ENCODE results near the gene E2F2.
A peak's percentile ranks its signal among the peaks of the same experiment; 100 is the strongest.
"Not testable (repeated sequence)": the region's sequence is repeated elsewhere in the genome, so short reads cannot be mapped to it uniquely, and the experiment has no call there.

The E2F2 gene

DNA sequence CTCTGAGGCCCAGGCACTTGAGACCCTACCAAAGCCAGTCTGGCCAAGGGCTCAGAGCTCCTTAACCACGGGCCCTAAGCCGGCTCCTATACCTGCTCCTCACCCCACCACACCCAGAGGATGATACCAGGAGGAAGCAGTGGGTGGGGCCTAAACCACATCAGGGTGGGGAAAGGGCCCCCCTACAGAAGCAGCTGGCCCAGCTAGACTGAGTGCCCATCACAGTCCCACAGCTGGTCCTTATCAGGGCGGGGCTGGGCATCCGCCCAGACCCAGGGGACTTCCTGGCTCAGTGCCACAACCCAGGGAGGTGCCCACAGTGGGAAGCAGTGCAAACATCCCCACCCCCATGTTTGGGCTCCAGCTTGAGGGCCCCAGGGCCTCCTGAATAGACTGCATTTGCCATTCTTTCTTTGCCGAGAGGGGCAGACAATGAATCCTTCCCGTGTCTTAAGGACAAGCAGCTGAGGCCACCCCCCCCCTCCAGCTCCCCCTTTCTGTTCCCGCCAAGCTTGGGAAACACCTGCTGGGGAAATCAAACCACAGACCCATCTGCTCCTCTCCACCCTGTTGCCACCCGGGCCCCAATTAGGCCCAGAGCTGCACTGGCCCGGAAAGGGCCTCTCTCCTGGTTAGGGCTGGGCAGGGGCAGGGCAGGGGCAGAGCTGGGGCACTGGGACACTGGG, 6.2 kb downstream of the E2F2 start:
- DNase-seq (ENCODE audit: low spot score) = no peak

- no peak for DNase-seq (ENCODE audit: low spot score)
These were observed 6.9 kb downstream of the E2F2 start for GRCh38 chr1:23524163-23524562.

DNA sequence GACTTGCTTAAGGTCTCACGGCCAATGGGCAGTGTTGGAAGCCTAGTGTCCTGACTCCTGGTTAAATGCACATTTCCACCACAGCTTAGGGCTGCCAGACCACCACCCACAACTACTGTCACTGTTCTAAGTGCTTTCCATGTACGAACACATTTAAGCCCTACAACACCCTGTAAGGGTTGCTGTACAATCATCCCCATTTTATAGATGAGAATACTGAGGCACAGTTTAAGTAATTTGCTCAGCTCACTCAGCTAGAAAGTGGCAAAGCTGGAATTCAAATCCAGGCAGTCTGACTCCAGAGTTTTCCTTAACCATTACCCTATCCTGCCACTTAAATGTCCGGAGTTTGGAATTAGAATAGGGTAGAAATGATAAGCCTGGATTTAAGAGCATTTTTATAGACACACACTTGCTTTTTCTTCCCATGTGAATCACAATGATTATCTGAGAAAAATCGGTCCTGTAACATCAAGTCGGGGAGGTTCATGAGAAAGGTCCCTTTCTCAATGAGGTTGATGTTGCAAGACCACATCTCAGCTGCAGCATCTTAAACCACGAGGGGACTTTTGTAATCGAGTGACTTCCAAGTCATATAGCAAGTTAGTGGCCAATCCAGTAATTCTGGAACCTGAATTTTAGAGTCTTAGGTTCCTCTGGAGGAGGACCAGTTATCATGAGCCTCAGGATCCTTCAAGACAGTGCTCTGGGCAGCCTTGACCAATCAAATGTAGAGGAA, 8.6 kb downstream of the E2F2 start:
- no peak for DNase-seq (ENCODE audit: low spot score)

DNA sequence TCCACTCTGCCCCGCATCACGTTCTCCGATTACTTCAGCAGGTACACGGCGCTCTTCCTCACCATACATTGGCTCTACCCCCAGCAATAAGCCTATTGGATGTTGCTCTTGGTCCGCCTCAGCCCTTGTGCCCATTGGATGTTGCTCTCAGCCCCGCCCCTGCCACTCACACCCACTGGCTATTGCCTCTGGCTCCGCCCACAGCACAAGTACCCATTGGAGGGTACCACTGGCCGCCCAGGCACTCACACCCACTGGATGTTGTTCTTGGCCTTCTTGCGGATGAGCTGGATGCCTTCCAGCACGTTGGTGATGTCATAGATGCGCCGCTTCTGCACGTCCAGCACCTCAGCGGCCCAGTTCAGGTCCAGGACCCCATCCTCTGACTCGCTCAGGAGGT, 9.4 kb downstream of the E2F2 start:
- DNase-seq (ENCODE audit: low spot score) = no peak

GRCh38 chr1:23517581-23517980, 13.5 kb downstream of the E2F2 start:
- no peak for DNase-seq (ENCODE audit: low spot score)

- no peak for DNase-seq (ENCODE audit: low spot score)
These were observed 15.1 kb downstream of the E2F2 start for GRCh38 chr1:23515905-23516304.

DNA sequence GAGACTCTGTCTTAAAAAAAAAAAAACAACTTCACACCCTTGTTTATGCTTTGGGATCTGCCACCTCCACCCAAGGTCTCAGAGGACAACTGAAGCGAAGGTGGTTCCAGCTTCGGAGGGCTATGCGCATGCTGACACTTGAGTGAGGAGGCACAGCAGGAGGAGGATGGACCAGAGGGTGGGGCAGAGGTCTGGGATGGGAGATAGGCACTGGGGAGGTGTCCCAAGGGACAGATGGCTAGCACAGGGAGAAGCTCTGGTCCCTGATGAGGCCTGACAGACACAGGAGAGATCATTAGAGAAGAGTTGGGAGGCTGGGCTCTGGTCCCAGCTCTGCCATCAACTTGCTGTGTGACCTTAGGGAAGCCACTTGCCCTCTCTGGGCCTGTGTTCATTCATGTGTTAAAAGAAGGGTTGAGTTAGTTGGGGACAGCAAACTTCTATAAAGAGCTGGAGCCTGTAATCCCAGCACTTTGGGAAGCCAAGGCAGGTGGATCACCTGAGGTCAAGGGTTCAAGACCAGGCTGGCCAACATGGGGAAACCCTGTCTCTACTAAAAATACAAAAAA, 16.8 kb downstream of the E2F2 start:
- DNase-seq (ENCODE audit: low spot score) = no peak

GRCh38 chr1:23509896-23510295, 21.1 kb downstream of the E2F2 start:
- no peak for DNase-seq (ENCODE audit: low spot score)

GRCh38 chr1:23506376-23507107, 24.5 kb downstream of the E2F2 start:
- DNase-seq (ENCODE audit: low spot score) = no peak

DNA sequence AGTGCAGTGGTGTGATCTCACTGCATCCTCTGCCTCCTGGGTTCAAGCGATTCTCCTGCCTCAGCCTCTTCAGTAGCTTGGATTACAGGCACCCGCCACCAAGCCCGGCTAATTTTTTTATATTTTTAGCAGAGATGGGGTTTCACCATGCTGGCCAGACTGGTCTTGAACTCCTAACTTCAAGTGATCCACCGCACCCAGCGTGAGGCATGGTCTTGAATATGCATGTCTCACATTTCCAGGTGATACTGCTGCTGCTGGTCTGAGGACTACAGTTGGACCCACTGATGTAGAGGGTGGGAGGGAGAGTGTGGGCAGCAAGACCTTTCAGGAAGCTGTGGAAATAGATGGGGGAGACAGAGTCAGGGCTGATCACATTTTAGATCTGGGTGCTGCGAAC, 25.2 kb downstream of the E2F2 start:
- DNase-seq (ENCODE audit: low spot score) = no peak

DNA sequence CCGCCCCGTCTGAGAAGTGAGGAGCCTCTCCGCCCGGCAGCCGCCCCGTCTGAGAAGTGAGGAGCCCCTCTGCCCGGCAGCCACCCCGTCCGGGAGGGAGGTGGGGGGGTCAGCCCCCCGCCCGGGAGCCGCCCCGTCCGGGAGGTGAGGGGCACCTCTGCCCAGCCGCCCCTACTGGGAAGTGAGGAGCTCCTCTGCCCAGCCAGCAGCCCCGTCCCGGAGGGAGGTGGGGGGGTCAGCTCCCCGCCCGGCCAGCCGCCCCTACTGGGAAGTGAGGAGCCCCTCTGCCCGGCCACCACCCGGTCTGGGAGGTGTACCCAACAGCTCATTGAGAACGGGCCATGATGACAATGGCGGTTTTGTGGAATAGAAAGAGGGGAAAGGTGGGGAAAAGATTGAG, 26.9 kb downstream of the E2F2 start:
- DNase-seq (ENCODE audit: low spot score) = not testable (repeated sequence)

DNA sequence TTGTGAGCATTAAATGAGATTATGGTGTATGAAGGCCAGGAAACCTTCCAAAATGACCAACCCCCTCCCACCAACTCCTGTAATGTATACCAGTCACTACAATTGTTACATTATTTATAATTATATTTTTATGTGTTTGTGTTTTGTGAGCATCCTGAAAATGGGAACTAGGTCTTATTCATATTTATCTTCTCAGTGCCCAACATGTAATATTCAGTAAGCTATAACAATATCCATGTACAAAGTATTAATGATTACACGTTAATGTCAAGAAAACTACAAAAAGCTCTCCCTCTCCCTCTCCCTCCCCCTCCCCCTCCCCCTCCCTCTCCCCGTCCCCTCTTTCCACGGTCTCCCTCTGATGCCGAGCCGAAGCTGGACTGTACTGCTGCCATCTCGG, 28.1 kb downstream of the E2F2 start:
- no peak for DNase-seq (ENCODE audit: low spot score)

DNA sequence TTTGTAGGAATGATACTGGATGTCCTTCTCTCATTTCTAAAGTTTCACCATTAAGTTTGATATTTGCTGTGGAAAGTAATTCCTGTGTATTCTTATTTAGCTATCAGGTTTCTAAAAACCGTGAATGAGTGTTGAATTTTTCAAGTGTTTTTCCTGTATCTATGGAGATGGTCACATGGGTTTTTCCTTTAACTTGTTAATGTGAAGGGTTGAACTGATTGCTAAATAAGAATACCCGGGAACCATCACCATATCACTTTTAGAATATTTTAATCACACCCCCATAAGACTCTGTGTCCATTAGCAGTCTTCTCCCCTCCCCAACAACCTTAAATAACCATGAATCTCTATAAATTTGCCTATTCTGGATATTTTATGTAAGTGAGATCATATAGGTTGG, 30.6 kb downstream of the E2F2 start:
- no peak for DNase-seq (ENCODE audit: low spot score)

- no peak for DNase-seq (ENCODE audit: low spot score)
These were observed 33.1 kb downstream of the E2F2 start for GRCh38 chr1:23497777-23498439.

DNA sequence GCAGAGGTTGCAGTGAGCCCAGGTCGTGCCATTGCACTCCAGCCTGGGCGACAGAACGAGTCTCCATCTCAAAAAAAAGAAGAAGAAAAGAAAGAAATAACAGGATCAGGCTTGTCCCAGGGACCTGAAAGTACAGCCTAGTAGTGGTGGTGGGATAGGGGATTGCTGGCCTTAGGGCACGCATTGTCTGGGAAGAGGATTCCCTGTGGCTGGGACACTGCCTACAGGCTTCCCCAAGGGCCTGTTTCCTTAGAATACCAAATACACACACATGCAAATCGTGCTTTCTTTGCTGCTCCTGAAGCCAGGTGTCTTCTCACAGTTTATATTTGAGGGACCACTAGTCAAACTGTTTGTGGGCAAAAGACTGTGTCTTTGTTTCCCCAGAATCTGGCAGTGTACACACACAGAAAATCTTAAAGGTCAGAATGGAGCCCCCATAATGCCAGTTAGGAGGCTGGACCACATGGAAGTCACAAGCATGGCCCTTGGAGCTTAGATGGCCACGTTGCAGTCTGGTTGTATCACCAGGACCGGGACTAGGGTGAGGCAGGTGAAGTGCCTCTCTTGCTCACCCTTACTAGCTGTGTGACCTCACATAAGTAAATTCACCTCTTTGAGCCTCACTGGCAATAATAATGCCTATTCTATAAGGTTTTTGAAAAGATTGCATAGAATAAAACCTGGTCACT, 34.4 kb downstream of the E2F2 start:
- DNase-seq (ENCODE audit: low spot score) = no peak

DNA sequence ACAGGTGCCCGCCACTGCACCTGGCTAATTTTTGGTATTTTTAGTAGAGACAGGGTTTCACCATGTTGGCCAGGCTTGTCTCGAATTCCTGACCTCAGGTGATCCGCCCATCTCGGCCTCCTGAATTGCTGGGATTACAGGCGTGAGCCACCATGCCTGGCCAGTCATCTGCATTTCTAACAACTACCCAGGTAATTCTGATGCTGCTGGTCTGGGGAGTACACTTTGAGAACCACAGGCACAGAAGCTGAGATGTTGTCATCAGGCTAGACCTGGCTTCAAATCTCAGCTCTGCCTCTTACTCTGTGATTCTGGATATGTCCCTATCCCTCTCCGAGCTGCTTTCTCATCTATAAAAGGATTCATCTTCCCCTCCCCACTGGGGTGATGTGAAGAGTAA, 36.2 kb downstream of the E2F2 start:
- not testable (repeated sequence) for DNase-seq (ENCODE audit: low spot score)

DNA sequence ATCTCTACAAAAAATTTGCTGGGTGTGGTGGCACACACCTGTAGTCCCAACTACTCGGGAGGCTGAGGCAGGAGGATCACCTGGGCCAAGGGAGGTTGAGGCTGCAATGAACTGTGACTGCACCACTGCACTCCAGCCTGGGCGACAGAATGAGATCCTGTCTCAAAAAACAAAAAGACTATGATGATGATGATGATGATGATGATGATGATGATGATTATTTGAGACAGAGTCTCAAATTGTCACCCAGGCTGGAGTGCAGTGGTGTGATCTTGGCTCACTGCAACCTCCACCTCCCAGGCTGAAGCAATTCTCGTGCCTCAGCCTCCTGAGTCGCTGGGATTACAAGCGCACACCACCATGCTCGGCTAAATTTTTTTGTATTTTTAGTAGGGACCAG, 38.3 kb downstream of the E2F2 start:
- not testable (repeated sequence) for DNase-seq (ENCODE audit: low spot score)

DNA sequence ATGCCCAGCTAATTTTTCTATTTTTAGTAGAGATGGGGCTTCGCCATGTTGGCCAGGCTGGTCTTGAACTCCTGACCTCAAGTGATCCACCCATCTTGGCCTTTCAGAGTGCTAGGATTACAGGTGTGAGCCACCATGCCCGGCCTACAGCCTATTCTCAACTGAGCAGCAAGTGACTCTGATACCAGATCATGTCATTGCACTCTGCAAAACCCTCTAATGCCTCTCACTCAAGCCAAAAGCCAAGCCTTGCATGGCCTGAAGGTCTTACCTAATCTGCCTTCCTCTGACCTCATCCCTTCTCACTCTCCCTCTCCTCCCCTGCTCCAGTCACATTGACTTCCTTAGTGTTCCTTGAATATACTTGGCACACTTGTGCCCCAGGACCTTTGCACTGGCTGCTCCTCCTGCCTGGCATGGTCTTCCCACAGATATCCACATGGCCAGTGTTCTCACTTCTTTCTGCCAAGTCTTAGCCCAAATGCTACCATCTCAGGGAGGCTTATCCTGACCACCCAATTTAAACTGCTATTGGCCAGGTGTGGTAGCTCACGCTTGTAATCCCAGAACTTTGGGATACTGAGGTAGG, 38.8 kb downstream of the E2F2 start:
- DNase-seq (ENCODE audit: low spot score) = no peak

DNA sequence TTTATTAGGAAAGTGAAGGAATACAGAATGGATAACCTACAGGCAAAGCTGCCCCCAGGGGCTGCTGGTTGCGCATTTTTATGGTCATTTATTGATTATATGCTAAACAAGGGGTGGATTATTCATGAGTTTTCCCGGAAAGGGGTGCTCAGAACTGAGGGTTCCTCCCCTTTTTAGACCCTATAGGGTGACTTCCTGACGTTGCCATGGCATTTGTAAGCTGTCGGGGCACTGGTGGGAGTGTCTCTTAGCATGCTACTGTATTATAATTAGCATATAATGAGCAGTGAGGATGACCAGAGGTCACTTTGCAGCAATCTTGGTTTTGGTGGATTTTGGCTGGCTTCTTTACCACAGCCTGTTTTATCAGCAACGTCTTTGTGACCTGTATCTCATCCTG, 41.2 kb downstream of the E2F2 start:
- no peak for DNase-seq (ENCODE audit: low spot score)

- DNase-seq (ENCODE audit: low spot score) = no peak
These were observed 46.1 kb downstream of the E2F2 start for GRCh38 chr1:23485002-23485332.

- DNase-seq (ENCODE audit: low spot score) = peak; percentile 86
These were observed 46.6 kb downstream of the E2F2 start for GRCh38 chr1:23484253-23485001.
